Measurements from ENCODE around the gene GRK1. TPM values are rescaled to one million over a fixed set of nuclear protein-coding genes. Genes with fewer than 3 reads are reported as not detected.

The GRK1 gene
- total RNA-seq, 1 experiment from 2014 or later: not detected

GRCh38 chr13:113631341-113632095 is 35.5 kb upstream of the GRK1 start:
- DNase-seq (ENCODE audit: low read depth): no peak

DNA sequence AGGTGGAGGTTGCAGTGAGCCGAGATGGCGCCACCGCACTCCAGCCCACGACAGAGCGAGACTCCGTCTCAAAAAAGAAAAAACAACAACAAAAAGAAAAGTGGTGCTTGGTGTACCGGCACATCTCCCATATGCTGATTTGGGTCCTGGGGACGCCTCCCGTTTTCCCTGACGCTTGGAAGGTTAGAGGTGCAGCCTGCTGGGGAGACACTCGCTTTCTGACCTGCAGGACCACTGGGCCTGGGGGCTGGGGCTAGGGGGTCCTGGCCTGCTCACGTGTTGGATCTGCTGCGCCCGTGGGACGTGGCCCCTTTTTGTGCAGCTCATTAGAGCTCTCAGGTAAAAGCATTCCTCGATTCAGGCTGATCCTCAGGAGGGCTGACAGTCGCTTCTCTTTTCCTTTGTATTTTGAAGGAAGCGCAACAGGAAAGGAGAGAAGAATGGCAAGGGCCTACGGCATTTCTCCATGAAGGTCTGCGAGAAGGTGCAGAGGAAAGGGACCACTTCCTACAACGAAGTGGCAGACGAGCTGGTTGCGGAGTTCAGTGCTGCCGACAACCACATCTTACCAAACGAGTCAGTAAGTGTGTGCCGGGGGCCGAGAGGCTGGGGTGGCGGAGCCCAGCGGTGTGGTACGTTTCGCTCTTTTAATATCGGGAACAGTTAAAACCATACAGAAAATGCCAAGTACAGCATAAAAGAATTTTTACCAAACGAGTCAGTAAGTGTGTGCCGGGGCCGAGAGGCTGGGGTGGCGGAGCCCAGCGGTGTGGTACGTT is 34.1 kb upstream of the GRK1 start:
- DNase-seq (ENCODE audit: low read depth): no peak

DNA sequence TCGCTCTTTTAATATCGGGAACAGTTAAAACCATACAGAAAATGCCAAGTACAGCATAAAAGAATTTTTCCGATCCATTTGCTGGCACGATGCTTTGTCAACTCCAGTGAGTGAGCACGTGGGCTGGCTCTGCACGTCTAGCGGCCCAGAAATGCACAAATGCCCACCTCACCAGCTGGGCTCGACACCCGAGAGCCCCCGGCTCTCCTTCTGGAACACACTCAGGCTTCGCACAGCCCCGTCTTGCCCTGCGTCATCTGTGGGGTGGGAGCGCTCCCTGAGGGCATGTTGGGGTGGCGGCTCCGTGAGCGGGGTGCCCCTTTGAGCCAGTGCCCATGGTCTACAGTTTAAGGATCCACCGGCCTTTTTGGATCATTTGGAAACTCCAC is 33.5 kb upstream of the GRK1 start:
- no peak for DNase-seq (ENCODE audit: low read depth)

DNA sequence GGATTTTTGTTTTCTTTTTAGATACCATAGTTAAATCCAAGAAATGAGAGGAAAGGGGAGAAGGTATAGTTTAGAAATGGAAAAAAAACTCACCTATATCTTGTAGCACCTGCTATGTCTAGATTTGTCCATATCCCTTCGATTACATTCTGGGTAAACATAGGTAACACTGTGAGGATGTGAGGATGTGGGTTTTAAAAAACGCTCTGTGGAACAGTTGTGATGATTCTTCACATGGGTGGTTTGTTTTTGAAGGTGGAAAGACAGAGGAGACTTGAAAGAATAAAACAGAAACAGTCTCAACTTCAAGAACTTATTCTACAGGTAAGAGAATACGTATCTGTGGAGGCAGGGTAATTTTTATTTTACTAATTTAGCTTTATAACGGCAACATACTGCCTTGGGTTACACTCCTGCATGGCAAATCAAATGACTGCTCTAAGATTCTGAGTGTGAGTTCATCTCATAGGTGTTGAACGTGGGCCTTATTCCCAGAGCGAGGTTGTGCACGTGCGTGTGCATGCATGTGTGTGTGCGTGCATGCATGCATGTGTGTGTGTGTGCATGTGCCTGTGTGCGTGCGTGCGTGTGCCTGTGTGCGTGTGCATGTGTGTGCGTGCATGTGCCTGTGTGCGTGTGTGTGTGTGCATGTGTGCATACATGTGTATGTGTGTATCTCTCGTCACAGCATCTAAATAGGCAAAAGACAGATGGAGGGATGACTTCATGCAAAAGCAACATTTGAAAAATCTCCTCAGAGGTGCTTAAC is 32.6 kb upstream of the GRK1 start:
- DNase-seq (ENCODE audit: low read depth): no peak

DNA sequence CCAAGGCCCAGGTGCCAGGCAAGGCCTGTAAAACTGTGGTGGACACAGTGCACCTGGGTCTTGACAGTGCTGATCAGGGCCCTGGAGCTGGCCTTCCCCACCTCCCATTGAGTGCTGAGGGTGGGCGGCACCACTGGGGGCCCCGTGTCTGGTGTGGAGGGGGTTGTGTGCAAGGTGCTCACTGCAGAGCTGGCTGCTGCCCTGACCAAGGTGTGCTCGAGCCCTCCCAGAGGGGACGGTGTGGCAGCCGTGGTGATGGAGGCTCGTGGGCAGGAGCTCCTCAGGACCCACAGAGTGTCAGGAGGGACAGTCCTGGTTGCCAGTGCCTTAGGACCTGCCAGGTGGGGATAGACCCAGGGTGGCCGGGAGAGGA is 32.0 kb upstream of the GRK1 start:
- DNase-seq (ENCODE audit: low read depth): no peak

GRCh38 chr13:113635709-113636108 is 31.3 kb upstream of the GRK1 start:
- no peak for DNase-seq (ENCODE audit: low read depth)

DNA sequence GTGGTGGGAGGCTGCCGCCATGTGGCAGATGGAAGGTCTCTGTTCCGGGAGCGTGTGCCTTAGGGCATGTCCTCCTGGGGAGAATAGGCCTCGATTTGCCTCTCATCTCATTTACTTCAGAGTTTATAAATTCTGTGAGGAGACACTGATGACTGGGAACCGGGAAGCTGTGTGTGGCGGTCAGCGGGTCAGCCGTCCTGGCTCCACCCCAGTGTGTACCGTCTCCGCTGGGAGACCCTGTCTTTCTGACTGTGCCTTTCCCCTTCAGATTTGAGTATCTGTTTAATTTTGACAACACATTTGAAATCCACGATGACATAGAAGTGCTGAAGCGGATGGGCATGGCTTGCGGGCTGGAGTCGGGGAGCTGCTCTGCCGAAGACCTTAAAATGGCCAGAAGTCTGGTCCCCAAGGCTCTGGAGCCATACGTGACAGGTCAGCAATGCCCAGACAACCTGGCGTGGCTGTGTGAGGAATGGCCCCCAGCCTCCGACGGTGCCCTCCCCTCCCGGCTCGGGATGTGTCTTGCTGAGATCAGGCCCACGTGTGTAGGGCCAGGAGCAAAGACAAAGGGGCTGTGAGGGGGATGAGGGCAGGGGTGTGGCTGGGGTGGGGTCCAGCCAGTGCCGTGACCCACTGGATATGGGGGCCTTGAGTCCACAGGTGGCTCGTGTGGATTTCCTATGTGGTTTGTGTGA is 30.6 kb upstream of the GRK1 start:
- DNase-seq (ENCODE audit: low read depth): no peak

DNA sequence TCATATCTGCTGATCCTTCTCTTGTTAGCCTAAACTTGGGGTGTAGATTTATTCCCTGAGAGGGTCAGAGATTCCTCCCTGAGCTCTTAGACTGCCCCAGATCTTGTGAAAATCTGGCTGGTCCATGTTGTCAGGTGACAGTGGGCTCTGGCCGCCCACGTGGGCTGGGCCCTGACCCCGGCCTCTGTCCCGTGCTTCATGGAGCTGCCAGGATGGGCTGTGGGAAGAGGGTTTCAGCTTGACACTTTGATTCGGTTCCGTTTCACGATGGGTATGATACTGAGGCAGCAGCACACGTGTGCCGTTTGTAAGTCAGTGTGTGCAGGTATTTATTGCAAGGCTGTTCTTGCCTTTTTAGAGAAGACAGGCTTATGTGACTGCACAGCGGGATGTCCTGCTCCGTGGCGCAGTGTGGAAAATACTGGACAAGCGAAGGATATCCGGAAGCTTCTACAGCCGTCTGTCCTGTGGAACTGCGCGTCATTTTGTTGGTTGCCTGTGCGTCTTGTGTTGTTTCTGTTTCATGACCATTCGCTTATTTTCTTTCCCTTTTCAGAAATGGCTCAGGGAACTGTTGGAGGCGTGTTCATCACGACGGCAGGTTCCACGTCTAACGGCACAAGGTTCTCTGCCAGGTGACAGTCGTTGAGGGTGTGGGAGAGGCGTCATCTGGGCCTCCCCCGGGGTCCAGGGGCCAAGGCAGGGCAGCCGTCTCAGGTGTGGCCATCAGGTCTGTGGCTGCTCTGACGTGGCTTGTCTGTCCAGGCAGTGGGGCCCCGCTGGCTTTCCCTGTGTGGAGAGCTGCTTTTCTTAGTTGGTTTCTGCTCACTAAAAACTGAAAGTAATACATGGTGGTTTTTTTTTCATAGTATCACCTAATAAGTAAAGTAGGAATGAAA is 29.5 kb upstream of the GRK1 start:
- DNase-seq (ENCODE audit: low read depth): no peak

DNA sequence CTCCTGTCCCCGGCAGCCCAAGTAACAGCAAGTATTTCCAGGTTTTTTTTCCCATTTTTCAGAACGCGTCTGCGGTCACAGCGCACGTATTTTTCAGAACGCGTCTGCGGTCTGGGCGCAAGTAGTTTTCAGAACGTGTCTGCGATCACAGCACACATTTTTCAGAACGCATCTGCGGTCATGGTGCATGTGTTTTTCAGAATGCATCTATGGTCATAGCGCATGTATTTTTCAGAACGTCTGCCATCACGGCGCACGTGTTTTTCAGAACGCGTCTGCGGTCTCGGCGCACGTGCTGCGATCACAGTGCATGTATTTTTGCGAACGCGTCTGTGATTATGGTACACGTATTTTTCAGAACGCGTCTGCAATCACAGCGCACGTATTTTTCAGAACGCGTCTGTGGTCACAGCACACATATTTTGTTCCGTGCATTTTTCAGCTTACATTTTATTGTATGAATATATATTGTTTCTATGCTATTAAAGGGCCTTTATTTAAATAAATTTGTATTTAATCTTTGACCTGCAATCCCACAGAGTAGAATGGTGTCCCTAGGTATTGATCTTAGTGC is 28.8 kb upstream of the GRK1 start:
- no peak for DNase-seq (ENCODE audit: low read depth)

- DNase-seq (ENCODE audit: low read depth): no peak
Measured at GRCh38 chr13:113638806-113639205, 28.2 kb upstream of the GRK1 start.

DNA sequence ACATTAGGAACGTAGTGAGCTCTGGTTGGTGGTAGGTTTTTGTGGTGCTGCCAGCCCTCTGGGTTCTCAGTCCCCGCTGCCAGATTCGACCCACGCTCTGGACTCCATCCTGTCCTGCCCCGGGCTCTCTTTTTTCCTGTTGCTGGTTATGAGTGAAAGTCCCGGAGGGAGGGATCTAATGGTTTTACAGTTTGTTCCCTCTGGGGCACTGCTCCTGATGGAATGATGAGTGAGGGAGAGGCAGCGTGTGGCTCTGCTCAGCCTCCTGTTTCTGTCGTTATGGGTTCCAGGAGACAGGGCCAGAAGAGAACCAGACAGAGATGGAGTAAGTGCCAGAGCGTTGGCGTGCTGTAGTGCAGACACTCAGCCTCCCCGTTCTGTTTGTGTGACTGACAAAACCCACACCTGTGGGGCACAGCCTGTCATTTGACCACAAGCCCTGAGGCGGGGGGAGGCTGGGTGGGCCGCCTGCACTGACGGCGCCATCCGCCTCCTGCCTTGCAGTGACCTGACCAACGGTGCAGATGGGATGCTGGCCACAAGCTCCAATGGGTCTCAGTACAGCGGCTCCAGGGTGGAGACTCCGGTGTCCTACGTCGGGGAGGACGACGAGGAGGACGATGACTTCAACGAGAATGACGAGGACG is 27.3 kb upstream of the GRK1 start:
- DNase-seq (ENCODE audit: low read depth): no peak

DNA sequence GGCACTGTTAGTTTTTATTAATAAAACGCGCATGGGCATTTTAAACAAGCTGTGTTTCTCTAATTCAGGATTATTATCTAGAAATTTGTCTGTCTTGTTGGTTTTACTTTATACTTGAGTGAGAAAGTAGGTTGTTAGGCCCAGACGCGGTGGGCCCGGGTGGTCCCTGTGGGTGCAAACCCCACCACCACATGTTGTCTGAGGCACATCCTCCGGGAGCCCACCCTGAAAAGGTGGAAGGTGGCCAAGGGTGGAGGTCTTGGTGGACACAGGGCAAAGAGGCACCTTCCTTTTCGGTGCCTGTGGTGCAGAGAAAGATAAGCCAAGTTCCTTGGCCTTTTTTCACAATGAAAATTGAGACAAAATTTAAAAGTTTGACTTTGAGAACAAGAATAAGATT is 25.6 kb upstream of the GRK1 start:
- DNase-seq (ENCODE audit: low read depth): no peak

- no peak for DNase-seq (ENCODE audit: low read depth)
Measured at GRCh38 chr13:113642563-113642962, 24.5 kb upstream of the GRK1 start.

DNA sequence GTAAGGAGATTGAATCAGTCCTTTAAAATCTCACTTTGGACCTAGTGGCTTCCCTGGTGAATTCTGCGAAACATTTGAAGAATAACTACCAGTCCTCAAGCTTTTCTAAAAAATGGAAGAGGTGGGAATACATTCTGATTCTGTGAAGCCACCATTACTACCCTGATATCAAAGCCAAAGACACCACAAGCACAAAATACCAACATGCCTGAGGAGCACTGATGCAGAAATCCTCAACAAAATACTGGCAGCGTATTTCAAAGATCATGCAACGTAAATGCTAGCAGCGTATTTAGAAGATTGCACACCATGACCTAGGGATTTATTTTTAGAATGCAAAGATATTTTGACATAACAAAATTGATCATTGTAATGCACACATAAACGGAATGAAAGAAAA is 23.4 kb upstream of the GRK1 start:
- no peak for DNase-seq (ENCODE audit: low read depth)

GRCh38 chr13:113644800-113645199 is 22.2 kb upstream of the GRK1 start:
- no peak for DNase-seq (ENCODE audit: low read depth)

DNA sequence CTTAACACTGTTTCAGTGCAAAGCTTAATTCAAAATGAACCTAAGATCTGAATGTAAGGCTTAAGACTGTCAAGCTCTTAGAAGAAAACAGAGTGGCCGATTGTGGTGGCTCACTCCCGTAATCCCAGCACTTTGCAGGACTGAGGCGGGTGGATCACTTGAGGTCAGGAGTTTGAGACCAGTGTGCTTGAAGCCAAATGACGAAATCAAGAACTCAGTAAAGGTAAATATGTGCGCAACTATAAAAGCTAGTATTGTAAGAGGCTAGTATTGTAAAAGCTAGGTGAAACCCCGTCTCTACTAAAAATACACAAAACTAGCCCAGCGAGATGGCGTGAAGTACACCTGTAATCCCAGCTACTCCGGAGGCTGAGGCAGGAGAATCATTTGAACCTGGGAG is 21.7 kb upstream of the GRK1 start:
- no peak for DNase-seq (ENCODE audit: low read depth)

DNA sequence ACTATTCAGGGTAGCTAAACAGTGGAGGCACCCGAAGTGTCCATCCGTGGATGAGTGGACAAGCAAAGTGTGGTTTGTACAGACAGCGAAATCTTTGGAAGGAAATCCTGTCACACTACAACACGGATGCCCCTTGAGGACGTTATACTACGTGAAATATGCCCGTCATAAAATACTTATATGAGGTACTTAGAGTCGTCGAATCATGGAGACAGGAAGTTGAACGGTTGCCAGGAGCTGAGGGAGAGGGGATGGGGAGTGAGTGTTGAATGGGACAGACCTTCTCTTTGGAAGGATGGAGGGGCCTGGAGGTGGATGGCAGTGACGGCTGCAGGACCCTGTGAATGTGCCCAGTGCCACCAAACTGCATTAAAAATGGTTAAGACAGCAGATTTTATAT is 20.6 kb upstream of the GRK1 start:
- no peak for DNase-seq (ENCODE audit: low read depth)

DNA sequence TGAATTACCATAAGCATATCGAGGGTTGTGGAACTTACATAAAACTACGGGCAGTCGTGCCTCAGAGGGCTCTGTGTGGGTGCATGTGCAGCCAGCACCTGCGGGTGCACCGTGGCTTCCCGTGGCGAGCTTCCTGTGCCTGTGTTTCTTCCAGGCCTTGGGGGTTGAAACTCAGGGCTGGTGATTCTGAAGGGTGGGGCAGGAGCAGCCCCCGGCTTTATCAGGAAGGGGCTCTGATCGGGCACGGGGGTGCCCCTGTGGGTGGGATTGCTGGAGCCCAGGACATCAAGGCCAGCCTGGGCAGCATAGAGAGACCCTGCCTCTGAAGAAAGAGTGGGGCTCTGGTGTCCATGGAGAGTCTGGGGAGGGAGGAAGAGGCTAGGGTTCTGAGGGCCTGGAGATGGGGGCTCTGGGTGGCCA is 20.1 kb upstream of the GRK1 start:
- DNase-seq (ENCODE audit: low read depth): no peak

DNA sequence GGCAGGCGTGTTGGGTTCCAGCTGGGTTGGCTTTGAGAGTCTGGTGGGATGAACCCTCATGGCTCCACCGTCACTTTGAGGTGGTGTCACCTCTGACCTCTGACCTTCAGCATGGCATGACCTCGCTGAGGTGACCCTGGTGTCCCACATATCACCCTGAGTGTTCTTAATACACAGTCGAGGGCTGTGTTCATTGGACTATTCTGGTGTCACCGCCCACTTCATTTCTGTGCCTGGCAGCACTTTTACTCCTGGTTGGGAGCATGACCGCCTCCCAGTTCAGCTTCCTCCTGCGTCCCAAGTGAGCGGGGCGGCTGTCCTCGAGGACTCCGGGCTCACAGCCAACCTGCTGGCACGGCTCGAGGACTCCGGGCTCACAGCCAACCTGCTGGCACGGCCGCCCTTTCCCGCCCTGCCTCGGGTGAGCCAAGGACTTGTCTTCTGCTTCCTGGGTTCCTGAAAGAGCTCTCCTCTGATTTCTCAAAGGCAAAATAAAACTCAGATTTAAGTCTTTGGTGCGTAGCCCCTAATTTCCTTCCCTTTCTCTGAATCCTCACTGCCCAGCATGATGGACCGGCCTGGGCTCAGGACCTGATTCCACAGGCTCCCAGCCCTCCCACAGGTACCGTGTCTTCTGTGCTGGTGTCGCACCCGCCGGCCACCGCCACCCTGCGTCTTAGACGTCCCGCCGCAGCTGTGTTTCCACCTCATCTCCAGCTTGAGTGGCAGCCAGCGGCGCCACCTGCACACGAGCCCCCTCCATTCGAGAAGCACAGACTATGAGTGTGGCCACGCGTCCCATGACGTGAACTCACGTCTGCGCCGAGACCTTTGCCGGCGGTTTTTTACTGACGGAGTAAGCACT is 19.4 kb upstream of the GRK1 start:
- DNase-seq (ENCODE audit: low read depth): peak; percentile 61

Measured in HT1080 (cell line).